Trophoblast cell (in vitro differentiated cells and primary cell): Measurements from ENCODE around the gene RIGI.
"Not testable (repeated sequence)": the region's sequence is repeated elsewhere in the genome, so short reads cannot be mapped to it uniquely, and the experiment has no call there.

Source experiments
- DNase-seq, 2 donors: peaks; one replicate each; pipeline ENCODE4 v3.0.0-alpha.2; 2016
- H2AFZ ChIP-seq: 2 replicates; pipeline ENCODE4 v1.6.1; 2013; ENCODE audit warnings: low read length, moderate library complexity, mild to moderate bottlenecking; ENCODE audit not compliant: insufficient read depth, poor library complexity
- H2AK5ac ChIP-seq: 2 replicates; pipeline ENCODE4 v1.6.1; 2013; ENCODE audit warnings: mild to moderate bottlenecking, low read length
- H2BK120ac ChIP-seq: 2 replicates; pipeline ENCODE4 v1.6.1; 2013; ENCODE audit warnings: low read length, mild to moderate bottlenecking, moderate library complexity; ENCODE audit not compliant: insufficient read depth, poor library complexity
- H2BK12ac ChIP-seq: 2 replicates; pipeline ENCODE4 v1.6.1; 2013; ENCODE audit warnings: mild to moderate bottlenecking, low read length, moderate library complexity
- H2BK5ac ChIP-seq: 2 replicates; pipeline ENCODE4 v1.6.1; 2013; ENCODE audit warnings: low read length, low read depth, moderate library complexity, mild to moderate bottlenecking; ENCODE audit not compliant: poor library complexity
- H3K14ac ChIP-seq: 2 replicates; pipeline ENCODE4 v1.6.1; 2013; ENCODE audit warnings: mild to moderate bottlenecking, low read length
- H3K18ac ChIP-seq: 2 replicates; pipeline ENCODE4 v1.6.1; 2013; ENCODE audit warnings: mild to moderate bottlenecking, low read length
- H3K23ac ChIP-seq: 2 replicates; pipeline ENCODE4 v1.6.1; 2013; ENCODE audit warnings: low read length
- H3K27ac ChIP-seq: 2 replicates; pipeline ENCODE4 v1.5.1; 2013; ENCODE audit warnings: low read depth, mild to moderate bottlenecking, inconsistent platforms, low read length, moderate library complexity
- H3K27me3 ChIP-seq: 2 replicates; pipeline ENCODE4 v1.6.1; 2013; ENCODE audit warnings: inconsistent platforms, mild to moderate bottlenecking, low read length, moderate library complexity; ENCODE audit not compliant: insufficient read depth
- H3K36me3 ChIP-seq, 2 experiments: 1 replicate in 1 of 2; 2 replicates in 1 of 2; pipeline ENCODE4 v1.6.1; 2013; ENCODE audit warnings: low read length in 2 of 2, mild to moderate bottlenecking in 2 of 2, moderate library complexity in 1 of 2; ENCODE audit not compliant: insufficient read depth in 2 of 2, control insufficient read depth in 1 of 2
- H3K4ac ChIP-seq: 2 replicates; pipeline ENCODE4 v1.6.1; 2013; ENCODE audit warnings: low read depth, mild to moderate bottlenecking, low read length, moderate library complexity
- H3K4me1 ChIP-seq, 2 experiments: 1 replicate in 1 of 2; 2 replicates in 1 of 2; pipeline ENCODE4 v1.6.1; 2013; ENCODE audit warnings: low read length in 2 of 2, mild to moderate bottlenecking in 2 of 2, moderate library complexity in 1 of 2; ENCODE audit not compliant: insufficient read depth in 2 of 2, control insufficient read depth in 1 of 2
- H3K4me2 ChIP-seq: 2 replicates; pipeline ENCODE4 v1.6.1; 2013; ENCODE audit warnings: inconsistent platforms, mild to moderate bottlenecking, low read length, moderate library complexity
- H3K4me3 ChIP-seq: 2 replicates; pipeline ENCODE4 v1.5.1; 2013; ENCODE audit warnings: mild to moderate bottlenecking, low read depth, low read length, inconsistent platforms
- H3K79me1 ChIP-seq: one replicate; pipeline ENCODE4 v1.6.1; 2013; ENCODE audit warnings: low read length
- H3K79me2 ChIP-seq: 2 replicates; pipeline ENCODE4 v1.6.1; 2013; ENCODE audit warnings: low read length, mild to moderate bottlenecking; ENCODE audit not compliant: control insufficient read depth, insufficient read depth, poor library complexity
- H3K9ac ChIP-seq: 2 replicates; pipeline ENCODE4 v1.6.1; 2013; ENCODE audit warnings: mild to moderate bottlenecking, low read length
- H3K9me3 ChIP-seq: 2 replicates; pipeline ENCODE4 v1.6.1; 2013; ENCODE audit warnings: low read depth, mild to moderate bottlenecking, control low read depth, inconsistent platforms, low read length; ENCODE audit not compliant: insufficient read depth
- H4K12ac ChIP-seq: 2 replicates; pipeline ENCODE4 v1.6.1; 2013; ENCODE audit warnings: low read depth, mild to moderate bottlenecking, low read length, moderate library complexity
- H4K8ac ChIP-seq: 2 replicates; pipeline ENCODE4 v1.6.1; 2013; ENCODE audit warnings: low read depth, mild to moderate bottlenecking, low read length, moderate library complexity
- H4K91ac ChIP-seq: one replicate; pipeline ENCODE4 v1.6.1; 2013; ENCODE audit warnings: low read depth, mild to moderate bottlenecking, low read length, moderate library complexity
- WGBS: extraction: QIAGEN DNeasy Blood & Tissue Kit; methylation state at CpG from one replicate; pipeline ENCODE4 v1.1.7; 2013; ENCODE audit warnings: missing lambda C conversion rate; ENCODE audit not compliant: insufficient read length, insufficient coverage; ENCODE audit errors: extremely low coverage; 5-methylcytosine and 5-hydroxymethylcytosine counted together

The RIGI gene

GRCh38 chr9:32526707-32527048 lies 682 bp upstream of the RIGI start:
- WGBS: no CpG with 5 or more reads among the region's 2 CpGs

GRCh38 chr9:32525709-32526030 lies 326 bp downstream of the RIGI start:
- Histone ChIP-seq H3K4me2 (peak overlapping the region; percentile 73), H2BK5ac (no peak overlapping the region), H3K79me2 (no peaks in the 10 kb centered on the region), H3K4me1 (peaks cover 4 to 7% of the 10 kb centered on the region in 2 experiments), H2BK120ac (no peak overlapping the region), H3K18ac (no peak overlapping the region), H3K36me3 (no peaks in the 10 kb centered on the region), H3K4me3 (peak overlapping the region; percentile 73), H3K23ac (no peak overlapping the region), H4K12ac (no peak overlapping the region), H3K9me3 (no peaks in the 10 kb centered on the region), H3K9ac (no peak overlapping the region), H4K8ac (no peak overlapping the region), H2AK5ac (no peak overlapping the region), H3K27me3 (no peaks in the 10 kb centered on the region), H3K27ac (peak overlapping the region; percentile 13), H2AFZ (peak overlapping the region; percentile 30), H3K14ac (no peak overlapping the region), H2BK12ac (no peak overlapping the region), H3K4ac (no peak overlapping the region), H3K79me1 (no peaks in the 10 kb centered on the region), H4K91ac (no peak overlapping the region)
- WGBS: no CpG with 5 or more reads among the region's 4 CpGs
- no peak for DNase-seq

More at GRCh38 chr9:32526707-32527048, 682 bp upstream of the RIGI start:
- Histone ChIP-seq H3K4me3 (no peak overlapping the region), H3K18ac (no peak overlapping the region), H4K91ac (no peak overlapping the region), H4K12ac (no peak overlapping the region), H2AFZ (no peak overlapping the region), H3K27me3 (no peaks in the 10 kb centered on the region), H2BK12ac (no peak overlapping the region), H3K9me3 (no peaks in the 10 kb centered on the region), H3K14ac (no peak overlapping the region), H3K9ac (no peak overlapping the region), H3K23ac (no peak overlapping the region), H3K79me2 (no peaks in the 10 kb centered on the region), H3K27ac (no peak overlapping the region), H3K4ac (no peak overlapping the region), H2BK120ac (no peak overlapping the region), H4K8ac (no peak overlapping the region), H3K4me2 (peak overlapping the region; percentile 73), H2AK5ac (no peak overlapping the region), H3K36me3 (no peaks in the 10 kb centered on the region), H3K79me1 (no peaks in the 10 kb centered on the region), H2BK5ac (no peak overlapping the region), H3K4me1 (peaks cover 4 to 7% of the 10 kb centered on the region in 2 experiments)
- DNase-seq: no peak

- H3K14ac ChIP-seq: no peak overlapping the region
- WGBS: no CpG with 5 or more reads among the region's 22 CpGs
- H3K4me3 ChIP-seq: no peak overlapping the region
These were observed 896 bp downstream of the RIGI start for GRCh38 chr9:32524892-32525708.

GRCh38 chr9:32524558-32524891 lies 1.5 kb downstream of the RIGI start:
- not testable (repeated sequence) for H3K79me1 ChIP-seq

More at GRCh38 chr9:32524892-32525708, 896 bp downstream of the RIGI start:
- no peak overlapping the region for H4K91ac ChIP-seq
- H2BK12ac ChIP-seq: no peak overlapping the region
- H3K4ac ChIP-seq: no peak overlapping the region
- H2AK5ac ChIP-seq: peak overlapping the region; percentile 11
- H3K79me2 ChIP-seq: no peaks in the 10 kb centered on the region
- H3K9ac ChIP-seq: no peak overlapping the region
- no peak overlapping the region for H4K8ac ChIP-seq
- H3K27ac ChIP-seq: no peak overlapping the region
- no peak overlapping the region for H2AFZ ChIP-seq
- H4K12ac ChIP-seq: no peak overlapping the region
- DNase-seq: peak; percentile 82 to 86
- H3K4me1 ChIP-seq: peaks cover 4 to 7% of the 10 kb centered on the region in 2 experiments
- H2BK120ac ChIP-seq: no peak overlapping the region
- H3K23ac ChIP-seq: no peak overlapping the region
- H3K4me2 ChIP-seq: peak overlapping the region; percentile 38
- no peak overlapping the region for H2BK5ac ChIP-seq
- H3K27me3 ChIP-seq: no peaks in the 10 kb centered on the region
- H3K36me3 ChIP-seq: no peaks in the 10 kb centered on the region
- H3K79me1 ChIP-seq: no peaks in the 10 kb centered on the region
- H3K18ac ChIP-seq: no peak overlapping the region
- H3K9me3 ChIP-seq: no peaks in the 10 kb centered on the region

More at GRCh38 chr9:32524558-32524891, 1.5 kb downstream of the RIGI start:
- not testable (repeated sequence) for H3K36me3 ChIP-seq, H4K12ac ChIP-seq, H4K8ac ChIP-seq, H3K4ac ChIP-seq, H3K9ac ChIP-seq, H3K4me3 ChIP-seq, H3K27ac ChIP-seq, H3K9me3 ChIP-seq, H3K27me3 ChIP-seq, H3K79me2 ChIP-seq, H2BK12ac ChIP-seq, DNase-seq, H3K4me1 ChIP-seq, H4K91ac ChIP-seq, H2AFZ ChIP-seq, H2BK5ac ChIP-seq, H3K18ac ChIP-seq, H3K4me2 ChIP-seq, H2BK120ac ChIP-seq, H3K23ac ChIP-seq, H3K14ac ChIP-seq
- H2AK5ac ChIP-seq: peak overlapping the region; percentile 11
- no CpG with 5 or more reads among the region's 11 CpGs for WGBS
